ENCODE data around the gene CCL25.
A peak's percentile ranks its signal among the peaks of the same experiment; 100 is the strongest.

CCL25 gene

DNA sequence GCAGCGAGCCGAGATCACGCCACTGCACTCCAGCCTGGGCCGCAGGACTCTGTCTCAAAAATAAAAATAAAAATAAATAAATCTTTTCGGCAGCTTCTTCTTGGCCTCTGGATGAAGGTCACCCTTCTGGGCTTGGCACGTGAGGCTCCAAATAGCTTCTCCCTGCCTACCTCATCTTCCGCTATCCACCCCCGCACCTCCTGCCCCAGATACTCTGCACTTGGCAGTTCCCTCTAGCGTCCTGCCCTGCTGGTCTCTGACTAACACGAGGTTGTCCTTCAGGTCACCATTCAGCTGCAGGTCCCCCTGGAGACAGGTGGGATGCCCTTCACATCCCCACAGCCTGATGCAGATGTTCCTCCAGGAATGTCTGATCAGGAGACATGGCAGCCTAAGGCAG, 8.5 kb upstream of the CCL25 start:
- no CpG with 5 or more reads among the region's 10 CpGs for WGBS (ENCODE audit: insufficient coverage, insufficient read length)

DNA sequence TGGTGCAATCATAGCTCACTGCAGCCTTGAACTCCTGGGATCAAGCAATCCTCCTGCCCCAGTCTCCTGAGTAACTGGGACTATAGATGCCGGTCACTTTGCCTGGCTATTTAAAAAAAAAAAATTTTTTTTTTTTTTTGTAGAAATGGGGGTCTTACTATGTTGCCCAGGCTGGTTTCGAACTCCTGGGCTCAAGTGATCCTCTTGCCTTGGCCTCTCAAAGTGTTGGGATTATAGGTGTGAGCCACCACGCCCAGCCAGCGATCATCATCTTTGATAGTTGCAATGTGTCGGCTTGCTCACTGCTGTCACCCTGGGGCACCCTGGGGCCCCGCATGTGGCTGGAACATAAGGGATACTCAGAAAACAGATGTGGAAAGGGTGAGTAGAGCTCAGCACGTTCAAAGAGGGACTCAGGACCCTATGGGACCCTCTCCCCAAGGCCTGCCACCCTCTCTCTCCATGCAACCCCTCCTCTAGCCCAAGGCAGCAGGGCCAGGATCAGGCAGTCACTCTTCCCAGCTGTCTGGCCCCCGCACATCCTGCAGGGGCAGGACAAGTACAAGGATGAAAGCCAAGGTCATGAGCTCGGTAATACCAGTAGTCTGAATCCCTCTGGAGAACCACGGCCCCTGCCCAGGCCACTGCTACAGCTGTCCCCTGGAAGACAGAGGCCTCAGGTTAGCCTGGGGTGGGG, 6.5 kb upstream of the CCL25 start:
- no peak for DNase-seq (ENCODE audit: low read depth, low spot score)
- no peak overlapping the region for H3K4me3 ChIP-seq (ENCODE audit: low read length)
- WGBS (ENCODE audit: insufficient coverage, insufficient read length) = no CpG with 5 or more reads among the region's 10 CpGs

More for the DNA sequence above, 8.5 kb upstream of the CCL25 start:
- Histone ChIP-seq H3K9me3 (ENCODE audit: control insufficient read depth, insufficient read depth, low read length) (no peaks in the 10 kb centered on the region), H3K27me3 (ENCODE audit: control insufficient read depth, insufficient read depth, low read length) (no peaks in the 10 kb centered on the region), H3K4me3 (ENCODE audit: low read length) (no peak overlapping the region), H3K27ac (ENCODE audit: low read length) (no peak overlapping the region), H3K4me1 (ENCODE audit: control insufficient read depth, insufficient read depth, low read length) (no peaks in the 10 kb centered on the region), H3K36me3 (ENCODE audit: control insufficient read depth, insufficient read depth, low read length) (no peaks in the 10 kb centered on the region)
- no peak for DNase-seq (ENCODE audit: low read depth, low spot score)

DNA sequence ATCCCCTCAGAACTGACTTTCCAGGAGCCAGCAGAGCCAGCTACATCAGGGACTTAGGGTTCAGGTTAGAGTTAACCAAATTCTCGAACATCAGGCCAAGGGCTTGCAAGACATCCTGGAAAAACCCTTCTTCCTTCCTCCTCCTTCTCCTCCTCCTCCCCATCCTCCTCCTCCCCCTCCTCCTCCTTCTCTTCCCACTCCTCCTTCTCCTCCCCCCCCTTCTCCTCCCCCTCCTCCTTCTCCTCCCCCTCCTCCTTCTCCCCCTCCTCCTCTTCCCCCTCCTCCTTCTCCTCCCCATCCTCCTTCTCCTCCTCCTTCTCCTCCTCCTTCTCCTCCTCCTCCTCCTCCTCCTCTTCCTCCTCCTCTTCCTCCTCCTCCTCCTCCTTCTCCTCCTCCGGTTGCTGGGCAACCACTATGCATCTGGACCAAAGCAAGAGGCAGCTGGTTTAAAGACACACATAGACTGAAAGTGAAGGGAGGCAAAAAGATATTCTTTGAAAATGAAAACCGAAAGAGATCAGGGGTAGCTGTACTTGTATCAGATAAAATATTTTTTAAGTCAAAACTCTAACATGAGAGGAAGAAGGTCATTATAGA, 5.9 kb upstream of the CCL25 start:
- Histone ChIP-seq H3K27ac (ENCODE audit: low read length) (no peak overlapping the region), H3K36me3 (ENCODE audit: control insufficient read depth, insufficient read depth, low read length) (no peaks in the 10 kb centered on the region), H3K27me3 (ENCODE audit: control insufficient read depth, insufficient read depth, low read length) (no peaks in the 10 kb centered on the region), H3K9me3 (ENCODE audit: control insufficient read depth, insufficient read depth, low read length) (no peaks in the 10 kb centered on the region), H3K4me3 (ENCODE audit: low read length) (no peak overlapping the region), H3K4me1 (ENCODE audit: control insufficient read depth, insufficient read depth, low read length) (no peaks in the 10 kb centered on the region)
- no peak for DNase-seq (ENCODE audit: low read depth, low spot score)
- no CpG with 5 or more reads among the region's 3 CpGs for WGBS (ENCODE audit: insufficient coverage, insufficient read length)

More for the DNA sequence above, 6.5 kb upstream of the CCL25 start:
- Histone ChIP-seq H3K36me3 (ENCODE audit: control insufficient read depth, insufficient read depth, low read length) (no peaks in the 10 kb centered on the region), H3K27ac (ENCODE audit: low read length) (no peak overlapping the region), H3K4me1 (ENCODE audit: control insufficient read depth, insufficient read depth, low read length) (no peaks in the 10 kb centered on the region), H3K9me3 (ENCODE audit: control insufficient read depth, insufficient read depth, low read length) (no peaks in the 10 kb centered on the region), H3K27me3 (ENCODE audit: control insufficient read depth, insufficient read depth, low read length) (no peaks in the 10 kb centered on the region)

DNA sequence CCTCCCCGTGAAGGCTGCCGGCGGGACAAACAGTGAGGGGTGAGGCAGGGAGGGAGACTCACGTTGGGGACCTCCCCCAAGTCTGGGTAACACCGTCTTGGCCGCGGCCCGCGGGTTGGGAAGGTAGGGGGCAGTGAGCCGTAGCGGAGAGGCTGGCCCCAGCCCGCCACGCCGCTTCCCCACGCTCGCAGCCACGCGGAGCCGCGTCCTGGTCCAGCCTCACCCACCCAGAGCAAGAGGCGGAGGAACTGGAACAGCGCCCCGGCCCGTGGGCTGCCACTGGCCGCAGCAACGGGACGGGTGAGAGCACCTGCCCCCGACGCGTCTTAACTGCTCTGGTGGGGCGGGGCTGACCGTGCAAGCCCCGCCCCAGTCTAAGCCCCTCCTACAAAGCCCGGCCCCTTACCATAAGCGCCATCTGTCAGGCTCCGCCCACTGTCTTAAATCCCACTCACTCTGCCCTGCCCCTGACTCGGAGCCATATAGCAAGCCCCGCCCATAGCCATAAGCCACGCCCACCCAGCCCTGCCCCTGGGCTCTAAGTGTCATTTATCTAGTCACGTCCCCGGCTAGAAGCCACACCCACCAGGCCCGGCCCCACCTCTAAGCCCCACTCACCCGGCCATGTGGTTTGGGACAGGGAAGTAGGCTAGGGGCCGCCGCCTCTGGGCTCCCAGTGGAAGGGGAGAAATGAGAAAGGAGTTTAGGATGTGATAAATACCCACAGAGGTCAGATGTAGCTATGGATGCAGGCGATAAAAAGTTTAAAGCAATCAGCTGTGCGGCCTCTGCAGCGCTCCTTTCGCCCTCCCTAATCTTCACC, 2.1 kb upstream of the CCL25 start:
- 0 out of 2 replicates have a peak, but pooled peaks cover 3% of the 10 kb centered on the region for H3K4me1 ChIP-seq (ENCODE audit: control insufficient read depth, insufficient read depth, low read length)
- H3K36me3 ChIP-seq (ENCODE audit: control insufficient read depth, insufficient read depth, low read length) = no peaks in the 10 kb centered on the region
- peak overlapping the region; percentile 55; the same call in 1 of the 2 replicates for H3K4me3 ChIP-seq (ENCODE audit: low read length)
- WGBS (ENCODE audit: insufficient coverage, insufficient read length) = no CpG with 5 or more reads among the region's 49 CpGs
- DNase-seq (ENCODE audit: low read depth, low spot score) = peak; percentile 99
- H3K27me3 ChIP-seq (ENCODE audit: control insufficient read depth, insufficient read depth, low read length) = no peaks in the 10 kb centered on the region
- no peaks in the 10 kb centered on the region for H3K9me3 ChIP-seq (ENCODE audit: control insufficient read depth, insufficient read depth, low read length)
- H3K27ac ChIP-seq (ENCODE audit: low read length) = no peak overlapping the region

DNA sequence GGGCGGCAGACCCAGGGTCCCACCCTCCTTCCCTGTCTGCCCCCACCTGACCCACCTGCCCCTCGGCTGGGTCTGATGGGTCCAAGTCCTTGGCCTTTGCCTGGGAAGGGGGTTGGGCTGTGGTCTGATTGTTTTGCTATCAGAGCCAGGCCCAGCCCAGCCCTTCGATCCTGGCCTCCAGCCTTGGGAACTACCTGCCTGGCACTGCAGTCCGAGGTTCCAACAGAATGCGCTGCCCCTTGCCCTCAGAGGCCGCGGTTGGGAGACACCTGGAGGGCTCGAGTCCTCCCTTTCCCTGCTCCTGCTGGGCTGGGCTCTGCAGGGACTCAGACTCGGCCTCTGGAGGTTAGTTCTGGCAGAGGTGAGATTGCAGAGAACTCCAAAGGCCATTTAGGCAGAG, 1.6 kb downstream of the CCL25 start:
- H3K27me3 ChIP-seq (ENCODE audit: control insufficient read depth, insufficient read depth, low read length) = no peaks in the 10 kb centered on the region
- WGBS (ENCODE audit: insufficient coverage, insufficient read length) = no CpG with 5 or more reads among the region's 9 CpGs

DNA sequence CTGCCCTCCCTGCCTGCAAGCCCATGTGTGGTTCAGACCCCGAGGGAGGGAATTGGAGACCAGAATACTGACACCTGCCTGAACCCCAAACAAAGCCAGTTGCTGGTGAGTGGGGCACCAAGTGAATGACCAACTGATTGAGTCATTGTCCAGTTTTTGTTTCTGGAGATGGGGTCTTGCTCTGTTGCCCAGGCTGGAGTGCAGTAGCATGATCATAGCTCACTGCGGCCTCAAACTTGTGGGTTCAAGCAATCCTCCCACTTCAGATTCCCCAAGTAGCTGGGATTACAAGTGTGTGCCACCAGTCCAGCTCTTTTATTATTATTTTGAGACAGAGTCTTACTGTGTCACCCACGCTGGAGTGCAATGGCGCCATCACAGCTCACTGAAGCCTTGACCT, 4.0 kb downstream of the CCL25 start:
- WGBS (ENCODE audit: insufficient coverage, insufficient read length) = no CpG with 5 or more reads among the region's 4 CpGs
- no peak for DNase-seq (ENCODE audit: low read depth, low spot score)

More for the DNA sequence above, 1.6 kb downstream of the CCL25 start:
- Histone ChIP-seq H3K27ac (ENCODE audit: low read length) (no peak overlapping the region), H3K4me3 (ENCODE audit: low read length) (no peak overlapping the region), H3K36me3 (ENCODE audit: control insufficient read depth, insufficient read depth, low read length) (no peaks in the 10 kb centered on the region), H3K4me1 (ENCODE audit: control insufficient read depth, insufficient read depth, low read length) (0 out of 2 replicates have a peak, but pooled peaks cover 3% of the 10 kb centered on the region), H3K9me3 (ENCODE audit: control insufficient read depth, insufficient read depth, low read length) (no peaks in the 10 kb centered on the region)
- DNase-seq (ENCODE audit: low read depth, low spot score) = no peak

DNA sequence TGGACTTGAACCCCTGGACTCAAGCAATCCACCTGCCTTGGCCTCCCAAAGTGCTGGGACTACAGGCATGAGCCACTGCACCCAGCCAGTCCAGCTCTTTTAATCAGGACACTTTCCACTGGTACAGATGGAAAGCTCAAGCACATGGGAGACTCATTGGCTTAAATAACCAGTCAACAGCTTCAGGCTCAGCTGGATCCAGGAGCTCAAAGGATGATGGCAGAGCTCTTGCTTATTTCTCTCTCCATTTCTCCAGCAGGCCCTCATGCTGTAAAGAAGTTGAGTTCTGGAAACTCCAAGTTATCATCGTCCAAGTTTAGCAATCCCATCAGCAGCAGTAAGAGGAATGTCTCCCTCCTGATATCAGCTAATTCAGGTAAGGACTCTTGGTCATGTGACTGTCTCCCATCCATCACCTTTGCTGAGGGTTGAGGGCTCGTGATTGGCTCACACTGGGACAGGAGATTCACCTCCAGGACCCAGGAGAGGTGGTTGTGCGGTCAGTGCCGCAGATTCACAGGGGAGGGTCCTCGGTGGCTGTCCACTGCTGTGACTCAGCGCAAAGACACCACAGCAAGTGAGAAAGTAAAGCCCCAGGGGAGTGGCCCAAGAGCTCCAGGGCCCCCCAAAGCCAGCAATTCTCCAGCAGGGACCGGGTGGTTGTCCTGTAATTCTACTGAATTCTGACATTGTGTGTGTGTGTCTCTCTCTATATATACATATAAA, 5.1 kb downstream of the CCL25 start:
- DNase-seq (ENCODE audit: low read depth, low spot score) = no peak
- no CpG with 5 or more reads among the region's 7 CpGs for WGBS (ENCODE audit: insufficient coverage, insufficient read length)

More for the DNA sequence above, 4.0 kb downstream of the CCL25 start:
- no peaks in the 10 kb centered on the region for H3K9me3 ChIP-seq (ENCODE audit: control insufficient read depth, insufficient read depth, low read length)
- no peaks in the 10 kb centered on the region for H3K36me3 ChIP-seq (ENCODE audit: control insufficient read depth, insufficient read depth, low read length)
- 0 out of 2 replicates have a peak, but pooled peaks cover 3% of the 10 kb centered on the region for H3K4me1 ChIP-seq (ENCODE audit: control insufficient read depth, insufficient read depth, low read length)
- no peaks in the 10 kb centered on the region for H3K27me3 ChIP-seq (ENCODE audit: control insufficient read depth, insufficient read depth, low read length)
- H3K27ac ChIP-seq (ENCODE audit: low read length) = no peak overlapping the region
- H3K4me3 ChIP-seq (ENCODE audit: low read length) = no peak overlapping the region

DNA sequence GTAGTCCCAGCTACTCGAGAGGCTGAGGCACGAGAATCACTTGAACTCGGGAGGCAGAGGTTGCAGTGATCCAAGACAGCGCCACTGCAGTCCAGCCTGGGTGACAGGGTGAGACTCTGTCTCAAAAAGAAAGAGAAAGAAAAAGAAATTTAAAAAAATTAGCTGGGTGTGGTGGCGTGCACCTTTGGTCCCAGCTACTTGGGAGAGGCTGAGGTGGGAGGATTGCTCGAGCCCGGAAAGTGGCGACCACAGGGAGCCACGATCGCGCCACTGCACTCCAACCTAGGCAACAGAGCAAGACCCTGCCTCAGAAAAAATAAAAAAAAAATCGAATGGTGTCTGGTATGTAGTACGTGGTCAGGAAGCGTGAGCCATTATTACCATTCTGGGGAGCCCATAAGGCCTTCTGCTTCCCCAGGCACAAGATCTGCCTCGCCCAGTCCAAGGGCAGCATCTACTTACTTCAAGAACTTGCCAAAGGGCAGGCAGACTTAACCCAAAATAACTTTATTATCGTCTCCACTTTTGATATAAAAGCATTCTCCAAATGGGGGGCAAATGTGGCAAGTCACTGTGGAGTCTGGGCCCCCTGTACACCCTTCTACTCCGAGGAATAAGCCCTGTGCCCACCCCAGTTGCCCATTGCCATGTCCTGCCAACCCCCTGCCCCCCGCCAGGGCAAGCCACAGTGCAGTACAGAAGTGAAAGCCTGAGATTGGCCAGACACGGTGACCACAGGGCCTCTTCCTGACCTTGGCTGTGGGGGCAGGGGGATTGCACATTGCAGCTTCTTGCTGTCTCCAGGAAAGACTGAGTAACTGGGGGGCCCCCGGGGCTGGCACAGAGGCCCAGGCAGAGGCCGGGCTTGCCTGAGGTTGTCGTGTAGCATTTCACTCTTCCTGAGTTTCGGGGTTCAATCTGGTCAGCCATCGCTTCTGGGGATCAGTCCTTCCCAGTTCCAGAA, 12.6 kb downstream of the CCL25 start:
- no peaks in the 10 kb centered on the region for H3K36me3 ChIP-seq (ENCODE audit: control insufficient read depth, insufficient read depth, low read length)
- H3K4me3 ChIP-seq (ENCODE audit: low read length) = no peak overlapping the region
- no peaks in the 10 kb centered on the region for H3K9me3 ChIP-seq (ENCODE audit: control insufficient read depth, insufficient read depth, low read length)
- no CpG with 5 or more reads among the region's 24 CpGs for whole genome bisulfite sequencing (ENCODE audit: insufficient coverage, insufficient read length)
- H3K4me1 ChIP-seq (ENCODE audit: control insufficient read depth, insufficient read depth, low read length) = no peaks in the 10 kb centered on the region
- no peak for DNase-seq (ENCODE audit: low read depth, low spot score)
- H3K27me3 ChIP-seq (ENCODE audit: control insufficient read depth, insufficient read depth, low read length) = no peaks in the 10 kb centered on the region
- no peak overlapping the region for H3K27ac ChIP-seq (ENCODE audit: low read length)

More for the DNA sequence above, 5.1 kb downstream of the CCL25 start:
- H3K36me3 ChIP-seq (ENCODE audit: control insufficient read depth, insufficient read depth, low read length) = no peaks in the 10 kb centered on the region
- H3K27ac ChIP-seq (ENCODE audit: low read length) = no peak overlapping the region
- no peaks in the 10 kb centered on the region for H3K27me3 ChIP-seq (ENCODE audit: control insufficient read depth, insufficient read depth, low read length)
- no peaks in the 10 kb centered on the region for H3K9me3 ChIP-seq (ENCODE audit: control insufficient read depth, insufficient read depth, low read length)
- no peak overlapping the region for H3K4me3 ChIP-seq (ENCODE audit: low read length)
- no peaks in the 10 kb centered on the region for H3K4me1 ChIP-seq (ENCODE audit: control insufficient read depth, insufficient read depth, low read length)

DNA sequence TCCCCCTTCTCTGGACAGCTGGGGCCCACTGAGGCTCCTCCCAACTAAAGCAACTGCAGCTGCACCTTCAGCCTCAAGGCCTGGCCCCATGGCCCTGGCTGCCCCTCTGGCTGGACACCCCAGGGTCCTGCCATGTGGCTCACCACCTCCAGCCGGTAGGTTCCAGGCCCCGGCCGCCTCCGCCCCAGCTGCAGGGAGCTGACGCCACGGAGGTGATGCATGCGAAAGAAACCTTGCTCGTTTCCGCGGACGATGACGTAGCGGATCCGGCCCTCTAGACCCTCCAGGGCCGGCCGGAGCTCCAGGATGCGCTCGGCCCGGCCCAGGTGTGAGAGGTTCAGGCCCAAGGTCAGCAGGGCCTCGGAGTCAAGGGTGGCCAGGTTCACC, 13.3 kb downstream of the CCL25 start:
- Histone ChIP-seq H3K4me1 (ENCODE audit: control insufficient read depth, insufficient read depth, low read length) (no peaks in the 10 kb centered on the region), H3K36me3 (ENCODE audit: control insufficient read depth, insufficient read depth, low read length) (no peaks in the 10 kb centered on the region), H3K27me3 (ENCODE audit: control insufficient read depth, insufficient read depth, low read length) (no peaks in the 10 kb centered on the region), H3K27ac (ENCODE audit: low read length) (no peak overlapping the region), H3K4me3 (ENCODE audit: low read length) (no peak overlapping the region), H3K9me3 (ENCODE audit: control insufficient read depth, insufficient read depth, low read length) (no peaks in the 10 kb centered on the region)
- no CpG with 5 or more reads among the region's 20 CpGs for WGBS (ENCODE audit: insufficient coverage, insufficient read length)
- no peak for DNase-seq (ENCODE audit: low read depth, low spot score)
